Retinal pigment epithelial cell (primary cell): ENCODE measurements around the gene FBXL7.

Experiments
- DNase-seq: peaks from one replicate; pipeline ENCODE4 v3.0.0-alpha.2; 2010; ENCODE audit warnings: low read depth
- H3K4me3 ChIP-seq: 2 replicates; pipeline ENCODE4 v1.5.1; 2011; ENCODE audit warnings: mild to moderate bottlenecking, low read length, control low read depth, moderate library complexity
- TF ChIP-seq, protein P1 (sequence below): conservative IDR thresholded peaks from 2 replicates; pipeline ENCODE4 v1.5.1; 2011; ENCODE audit warnings: low read depth, low read length, control low read depth, inconsistent platforms

Gene FBXL7

GRCh38 chr5:15762668-15763067, 262.7 kb downstream of the FBXL7 start:
- DNase-seq = no peak
- no peak overlapping the region for H3K4me3 ChIP-seq
- TF ChIP-seq, protein P1, sequence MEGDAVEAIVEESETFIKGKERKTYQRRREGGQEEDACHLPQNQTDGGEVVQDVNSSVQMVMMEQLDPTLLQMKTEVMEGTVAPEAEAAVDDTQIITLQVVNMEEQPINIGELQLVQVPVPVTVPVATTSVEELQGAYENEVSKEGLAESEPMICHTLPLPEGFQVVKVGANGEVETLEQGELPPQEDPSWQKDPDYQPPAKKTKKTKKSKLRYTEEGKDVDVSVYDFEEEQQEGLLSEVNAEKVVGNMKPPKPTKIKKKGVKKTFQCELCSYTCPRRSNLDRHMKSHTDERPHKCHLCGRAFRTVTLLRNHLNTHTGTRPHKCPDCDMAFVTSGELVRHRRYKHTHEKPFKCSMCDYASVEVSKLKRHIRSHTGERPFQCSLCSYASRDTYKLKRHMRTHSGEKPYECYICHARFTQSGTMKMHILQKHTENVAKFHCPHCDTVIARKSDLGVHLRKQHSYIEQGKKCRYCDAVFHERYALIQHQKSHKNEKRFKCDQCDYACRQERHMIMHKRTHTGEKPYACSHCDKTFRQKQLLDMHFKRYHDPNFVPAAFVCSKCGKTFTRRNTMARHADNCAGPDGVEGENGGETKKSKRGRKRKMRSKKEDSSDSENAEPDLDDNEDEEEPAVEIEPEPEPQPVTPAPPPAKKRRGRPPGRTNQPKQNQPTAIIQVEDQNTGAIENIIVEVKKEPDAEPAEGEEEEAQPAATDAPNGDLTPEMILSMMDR = no peak

- TF ChIP-seq, protein P1 = no peak
- no peak overlapping the region for H3K4me3 ChIP-seq
- no peak for DNase-seq
Measured at GRCh38 chr5:15763754-15764153, 263.8 kb downstream of the FBXL7 start.

DNA sequence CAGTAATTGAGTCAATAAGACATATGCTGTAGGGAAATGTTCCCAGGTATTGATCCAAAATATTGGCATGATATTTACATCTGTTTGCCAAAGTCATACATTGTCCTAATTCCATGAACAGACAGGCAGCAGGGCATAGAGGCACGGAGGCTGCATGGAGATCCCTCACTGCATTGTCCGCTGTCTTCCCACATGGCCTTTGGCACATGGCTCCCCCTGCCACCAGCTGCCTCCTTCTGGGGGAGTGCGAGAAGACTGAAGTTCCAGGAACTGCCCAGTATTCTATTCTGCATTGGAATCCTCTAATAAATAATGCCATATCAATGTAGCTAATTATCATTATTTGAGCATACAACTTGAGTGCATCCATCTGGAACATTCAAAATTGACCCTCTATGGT, 269.0 kb downstream of the FBXL7 start:
- DNase-seq = no peak
- TF ChIP-seq, protein P1 = no peak
- no peak overlapping the region for H3K4me3 ChIP-seq

DNA sequence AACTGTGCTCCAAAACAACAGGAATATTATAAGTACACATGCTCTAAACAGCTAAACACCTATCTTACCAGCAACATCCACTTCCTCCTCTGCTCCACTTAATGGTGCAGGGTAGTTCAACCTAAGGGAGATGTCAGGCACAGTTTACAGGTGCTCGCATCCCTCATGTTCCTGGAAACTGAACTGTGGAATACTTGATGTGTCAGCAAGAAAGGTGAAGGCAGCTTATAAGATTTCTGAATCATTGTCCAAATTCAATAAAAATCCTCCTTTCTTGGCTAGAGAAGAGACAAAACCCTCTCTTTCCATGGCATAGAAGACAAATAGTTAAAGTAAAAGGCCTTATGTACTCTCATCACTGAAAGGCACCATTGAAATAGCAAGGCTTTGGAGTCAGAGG, 272.2 kb downstream of the FBXL7 start:
- no peak for DNase-seq
- TF ChIP-seq, protein P1 = no peak
- H3K4me3 ChIP-seq = no peak overlapping the region

DNA sequence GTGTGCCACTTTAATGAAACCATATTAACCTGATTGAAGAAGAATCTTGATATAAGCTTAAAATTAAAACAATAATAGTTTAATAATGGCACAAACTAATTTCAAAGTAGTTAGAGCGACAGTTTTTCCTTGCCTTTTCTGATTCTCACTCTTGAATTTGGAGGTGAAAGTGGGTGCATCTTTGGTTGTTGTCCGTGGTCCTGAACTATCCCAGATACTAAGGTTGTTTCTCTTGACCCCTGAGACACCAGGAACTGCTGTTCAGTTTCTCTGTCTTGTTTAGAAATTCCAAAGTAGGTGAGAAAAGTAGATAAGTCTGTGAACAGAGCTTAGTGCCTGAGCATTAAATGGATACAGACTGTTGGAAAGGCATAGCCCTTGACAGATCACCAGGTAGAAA, 274.7 kb downstream of the FBXL7 start:
- H3K4me3 ChIP-seq = no peak overlapping the region

DNA sequence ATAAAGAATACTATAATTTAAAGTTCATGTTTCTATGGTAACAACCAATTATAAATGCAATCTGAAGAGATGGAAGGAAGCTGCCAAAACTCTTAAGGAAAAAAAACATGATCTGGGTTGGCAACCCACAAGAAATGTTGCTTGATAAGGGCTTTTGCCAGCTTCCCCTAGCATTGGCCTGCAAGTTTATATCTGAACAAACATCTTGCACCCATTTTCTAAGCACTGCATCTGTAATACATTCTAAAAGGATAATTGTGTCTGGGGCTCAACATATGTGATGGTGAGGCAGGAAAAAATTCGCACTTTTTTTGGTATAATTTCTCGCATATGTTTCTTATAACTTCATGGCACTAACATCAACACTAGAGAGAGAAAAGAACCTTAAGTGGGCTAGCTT, 276.4 kb downstream of the FBXL7 start:
- H3K4me3 ChIP-seq = no peak overlapping the region
- TF ChIP-seq, protein P1 = no peak
- DNase-seq = no peak

More for the DNA sequence above, 274.7 kb downstream of the FBXL7 start:
- TF ChIP-seq, protein P1 = no peak
- no peak for DNase-seq

GRCh38 chr5:15783734-15784133, 283.8 kb downstream of the FBXL7 start:
- no peak overlapping the region for H3K4me3 ChIP-seq
- DNase-seq = no peak
- TF ChIP-seq, protein P1 = no peak
